Tibial nerve (tissue), 4 donors: Measurements from ENCODE around the gene SDE2. TPM values are rescaled to one million over a fixed set of nuclear protein-coding genes. Genes with fewer than 3 reads are reported as not detected.
"Not testable (repeated sequence)": the region's sequence is repeated elsewhere in the genome, so short reads cannot be mapped to it uniquely, and the experiment has no call there.

Experiments used
- DNase-seq, 2 donors: peaks; one replicate each; pipeline ENCODE4 v3.0.0-alpha.2; 2019; ENCODE audit warnings: low spot score in 2 of 2
- H3K27ac ChIP-seq, 4 donors: fragments of 200-600 bp; sonication (generic) in 3 of 4; one replicate each; pipeline ENCODE4 v1.5.1; 2017 to 2019; ENCODE audit warnings: mild to moderate bottlenecking in 1 of 4
- H3K27me3 ChIP-seq, 2 donors: fragments of 200-600 bp; sonication (generic) in 1 of 2; one replicate each; pipeline versions ENCODE4 v1.5.1 to v1.6.0; 2017 to 2019
- H3K36me3 ChIP-seq, 3 donors: fragments of 200-600 bp; sonication (generic); one replicate each; pipeline ENCODE4 v1.5.1; 2018 to 2019
- H3K4me1 ChIP-seq, 4 donors: fragments of 200-600 bp; sonication (generic) in 3 of 4; one replicate each; pipeline ENCODE4 v1.5.1; 2017 to 2019
- H3K4me3 ChIP-seq, 4 donors: fragments of 200-600 bp; sonication (generic) in 3 of 4; one replicate each; pipeline ENCODE4 v1.5.1; 2017 to 2019; ENCODE audit warnings: mild to moderate bottlenecking in 1 of 4, moderate library complexity in 1 of 4
- H3K9me3 ChIP-seq, 4 donors: fragments of 200-600 bp; sonication (generic) in 3 of 4; one replicate each; pipeline ENCODE4 v1.5.1; 2017 to 2019
- EP300 ChIP-seq, 2 donors: sonication (generic); formaldehyde crosslinking; IDR thresholded peaks; one replicate each; pipeline ENCODE4 v1.6.1; 2017; ENCODE audit warnings: antibody characterized with exemption in 2 of 2, mild to moderate bottlenecking in 1 of 2
- POLR2A ChIP-seq, 2 donors: fragments of 450-650 bp; IDR thresholded peaks; one replicate each; pipeline ENCODE4 v1.6.1; 2017; ENCODE audit warnings: antibody characterized with exemption in 2 of 2, mild to moderate bottlenecking in 2 of 2, moderate library complexity in 2 of 2
- WGBS, 2 donors: methylation state at CpG; one replicate each; pipeline ENCODE4 v1.1.5; 2018; 5-methylcytosine and 5-hydroxymethylcytosine counted together
- total RNA-seq, 4 donors: library from RNA; depleted of rRNA; stranded (reverse); fragments of >200 nt; gene quantifications; one replicate each; pipeline ENCODE4 v1.1.0, GENCODE V29; 2016
- TF ChIP-seq, protein P1 (sequence below), 5 experiments: fragments of 200-600 bp in 3 of 5; fragments of 450-650 bp in 2 of 5; sonication (generic) in 3 of 5; IDR thresholded peaks; one replicate each; pipeline ENCODE4 v1.5.1; 2016 to 2019; ENCODE audit warnings: antibody characterized with exemption in 5 of 5, mild to moderate bottlenecking in 3 of 5, moderate library complexity in 2 of 5

Gene SDE2
- total RNA-seq, 4 donors from 2014 or later = 15.0 to 27.5 (median 23.7) TPM

DNA sequence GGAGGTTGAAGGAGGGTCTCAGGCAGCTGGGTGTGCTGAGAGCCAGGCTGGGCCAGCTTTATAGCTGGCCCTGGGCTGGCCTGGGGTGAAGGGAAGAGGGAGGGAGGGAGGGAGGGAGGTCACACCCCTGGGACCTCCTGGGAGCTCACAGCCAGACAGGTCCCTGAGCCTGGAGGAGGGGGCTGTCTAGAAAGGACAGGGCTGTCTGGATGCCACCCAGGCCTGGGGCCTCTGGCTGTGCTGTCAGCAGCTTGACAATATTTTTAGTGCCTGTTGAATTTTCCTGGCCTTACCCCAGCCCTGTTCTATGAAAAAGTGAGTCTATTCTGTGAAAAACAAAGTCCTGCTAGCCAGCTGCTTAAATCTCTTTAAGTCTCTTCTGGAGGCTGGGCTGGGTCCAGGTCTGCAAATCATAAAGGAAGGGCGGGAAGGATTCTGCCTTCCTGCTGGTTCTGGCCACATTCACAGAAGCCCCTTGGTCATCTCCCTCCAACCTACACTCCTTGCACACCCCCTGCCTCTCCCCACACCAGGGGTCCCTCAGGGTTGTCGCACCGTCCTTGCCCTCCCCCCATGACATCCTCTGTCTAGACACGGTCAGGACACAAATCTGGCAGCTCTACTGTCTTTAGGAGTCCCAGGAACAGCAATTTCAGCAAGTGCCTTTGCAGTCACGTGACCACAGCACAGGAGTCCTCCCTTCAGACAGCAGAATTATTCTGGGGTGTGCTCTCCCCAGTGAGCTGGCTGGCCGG, 57.8 kb downstream of the SDE2 start, which contains the start of gene LEFTY2:
Gene LEFTY2, minus strand, starts transcription at position 34 of the 755 bp plus-strand sequence. CDS start 80 bp downstream, outside the sequence.
- Histone ChIP-seq H3K36me3 (no peaks in the 10 kb centered on the region), H3K9me3 (no peaks in the 10 kb centered on the region), H3K4me3 (no peak within 1 kb of the TSS), H3K4me1 (peaks cover 0 to 10% (median 0%) of the 10 kb centered on the region in 4 donors), H3K27me3 (peaks cover 0 to 13% of the 10 kb centered on the region in 2 donors), H3K27ac (no peak within 1 kb of the TSS)
- TF ChIP-seq EP300 (IDR thresholded peaks at IDR 0.05) = no peak
- TF ChIP-seq, protein P1, sequence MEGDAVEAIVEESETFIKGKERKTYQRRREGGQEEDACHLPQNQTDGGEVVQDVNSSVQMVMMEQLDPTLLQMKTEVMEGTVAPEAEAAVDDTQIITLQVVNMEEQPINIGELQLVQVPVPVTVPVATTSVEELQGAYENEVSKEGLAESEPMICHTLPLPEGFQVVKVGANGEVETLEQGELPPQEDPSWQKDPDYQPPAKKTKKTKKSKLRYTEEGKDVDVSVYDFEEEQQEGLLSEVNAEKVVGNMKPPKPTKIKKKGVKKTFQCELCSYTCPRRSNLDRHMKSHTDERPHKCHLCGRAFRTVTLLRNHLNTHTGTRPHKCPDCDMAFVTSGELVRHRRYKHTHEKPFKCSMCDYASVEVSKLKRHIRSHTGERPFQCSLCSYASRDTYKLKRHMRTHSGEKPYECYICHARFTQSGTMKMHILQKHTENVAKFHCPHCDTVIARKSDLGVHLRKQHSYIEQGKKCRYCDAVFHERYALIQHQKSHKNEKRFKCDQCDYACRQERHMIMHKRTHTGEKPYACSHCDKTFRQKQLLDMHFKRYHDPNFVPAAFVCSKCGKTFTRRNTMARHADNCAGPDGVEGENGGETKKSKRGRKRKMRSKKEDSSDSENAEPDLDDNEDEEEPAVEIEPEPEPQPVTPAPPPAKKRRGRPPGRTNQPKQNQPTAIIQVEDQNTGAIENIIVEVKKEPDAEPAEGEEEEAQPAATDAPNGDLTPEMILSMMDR (IDR thresholded peaks at IDR 0.05) = no peak
- no peak for TF ChIP-seq POLR2A (IDR thresholded peaks at IDR 0.05)
- WGBS, 2 donors = 54 to 62% methylated on average over 5 to 6 of the region's 6 CpGs
- no peak for DNase-seq

DNA sequence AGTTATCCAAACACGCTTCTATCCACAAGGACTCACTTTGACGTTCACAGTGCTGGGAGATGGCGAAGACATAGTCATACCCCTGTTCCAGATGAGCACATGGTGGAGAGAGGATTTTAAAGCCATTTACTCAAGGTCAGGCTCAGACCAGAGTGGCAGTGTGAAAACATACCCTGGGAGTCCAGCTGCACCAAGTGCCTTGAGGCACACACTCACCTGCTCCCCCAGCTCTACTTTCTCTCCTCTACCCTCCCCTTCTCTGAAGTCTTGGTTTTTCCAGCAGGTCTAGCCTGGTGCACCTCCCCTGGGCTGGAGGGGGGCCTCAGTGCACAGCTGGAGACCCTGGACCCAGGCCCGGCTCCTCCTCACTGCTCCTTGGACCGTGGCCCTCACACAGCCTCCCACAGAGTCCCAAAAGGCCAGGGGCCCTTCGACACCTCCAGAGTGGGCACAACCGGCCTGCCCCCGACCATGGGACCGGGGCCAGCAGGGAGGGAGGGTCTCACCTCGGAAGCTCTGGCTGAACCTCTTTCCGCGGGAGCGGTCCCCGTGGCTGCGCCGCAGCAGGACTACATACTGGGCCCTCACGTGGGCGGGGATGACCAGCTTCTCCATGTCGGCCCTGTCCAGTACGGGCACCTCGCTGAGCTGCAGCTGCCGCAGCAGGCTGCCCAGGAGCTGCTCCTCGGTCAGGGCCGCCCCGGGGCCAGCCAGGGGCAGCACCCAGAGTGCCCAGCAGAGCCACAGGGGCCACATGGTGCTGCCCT, 58.6 kb downstream of the SDE2 start:
- Histone ChIP-seq H3K36me3 (no peaks in the 10 kb centered on the region), H3K4me1 (peaks cover 0 to 10% (median 0%) of the 10 kb centered on the region in 4 donors), H3K4me3 (no peak overlapping the region), H3K27ac (no peak overlapping the region), H3K9me3 (no peaks in the 10 kb centered on the region), H3K27me3 (peaks cover 0 to 13% of the 10 kb centered on the region in 2 donors)
- TF ChIP-seq EP300 (IDR thresholded peaks at IDR 0.05) (no peak), POLR2A (IDR thresholded peaks at IDR 0.05) (no peak)
- TF ChIP-seq, protein P1 (IDR thresholded peaks at IDR 0.05) = no peak
- no peak for DNase-seq
- 65 to 71% methylated on average over 6 to 21 of the region's 25 CpGs for WGBS, 2 donors

- 66 to 100% methylated on average over 1 to 8 of the region's 8 CpGs for WGBS, 2 donors
- Histone ChIP-seq H3K4me1 (peaks cover 0 to 10% (median 0%) of the 10 kb centered on the region in 4 donors), H3K27me3 (peaks cover 0 to 13% of the 10 kb centered on the region in 2 donors)
- not testable (repeated sequence) for H3K9me3 ChIP-seq, H3K36me3 ChIP-seq, H3K4me3 ChIP-seq, DNase-seq, H3K27ac ChIP-seq
Measured at GRCh38 chr1:225939939-225940310, 59.2 kb downstream of the SDE2 start.

DNA sequence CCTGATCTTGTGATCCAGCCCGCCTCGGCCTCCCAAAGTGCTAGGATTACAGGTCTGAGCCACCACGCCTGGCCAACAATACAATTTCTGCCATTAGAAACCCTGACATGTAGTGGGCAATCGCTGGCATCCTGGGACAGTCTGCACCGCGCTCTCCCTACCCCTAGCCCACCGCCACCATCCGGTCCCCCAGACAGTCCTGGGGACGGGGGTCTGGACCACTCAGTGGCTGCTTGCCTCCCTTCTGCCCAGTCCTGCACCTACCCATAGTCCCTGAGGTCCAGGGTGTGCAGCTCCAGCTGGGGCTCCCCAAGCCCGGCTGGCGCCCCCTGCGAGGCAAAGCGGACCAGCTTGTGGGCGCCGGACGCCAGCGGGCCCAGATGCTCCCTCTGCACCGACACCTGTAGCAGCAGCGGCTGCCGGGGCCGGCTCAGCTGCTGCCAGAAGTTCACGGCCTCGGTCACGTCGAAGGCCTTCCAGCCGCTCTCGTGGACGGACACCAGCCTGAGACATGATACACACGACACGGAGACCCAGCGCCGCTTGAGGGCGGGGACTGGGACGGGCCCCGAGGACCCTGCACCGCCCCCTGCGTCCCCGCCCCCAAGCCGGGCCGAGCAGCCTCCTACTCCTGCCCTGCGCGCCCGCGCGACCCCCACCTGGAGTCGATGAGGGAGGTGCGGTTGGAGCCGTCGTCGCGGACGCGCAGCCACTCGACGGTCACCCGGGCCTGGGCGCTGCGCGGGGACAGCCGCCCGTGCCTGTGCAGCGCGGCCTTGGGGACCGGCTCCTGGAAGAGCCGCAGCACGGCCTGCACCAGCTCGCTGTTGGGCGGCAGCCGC, 59.8 kb downstream of the SDE2 start:
- DNase-seq, H3K27ac ChIP-seq, H3K9me3 ChIP-seq, H3K36me3 ChIP-seq, H3K4me3 ChIP-seq: not testable (repeated sequence)
- H3K27me3 ChIP-seq = peaks cover 0 to 13% of the 10 kb centered on the region in 2 donors
- H3K4me1 ChIP-seq = peaks cover 0 to 10% (median 0%) of the 10 kb centered on the region in 4 donors
- WGBS, 2 donors = 34 to 71% methylated on average over 14 to 58 of the region's 69 CpGs

DNA sequence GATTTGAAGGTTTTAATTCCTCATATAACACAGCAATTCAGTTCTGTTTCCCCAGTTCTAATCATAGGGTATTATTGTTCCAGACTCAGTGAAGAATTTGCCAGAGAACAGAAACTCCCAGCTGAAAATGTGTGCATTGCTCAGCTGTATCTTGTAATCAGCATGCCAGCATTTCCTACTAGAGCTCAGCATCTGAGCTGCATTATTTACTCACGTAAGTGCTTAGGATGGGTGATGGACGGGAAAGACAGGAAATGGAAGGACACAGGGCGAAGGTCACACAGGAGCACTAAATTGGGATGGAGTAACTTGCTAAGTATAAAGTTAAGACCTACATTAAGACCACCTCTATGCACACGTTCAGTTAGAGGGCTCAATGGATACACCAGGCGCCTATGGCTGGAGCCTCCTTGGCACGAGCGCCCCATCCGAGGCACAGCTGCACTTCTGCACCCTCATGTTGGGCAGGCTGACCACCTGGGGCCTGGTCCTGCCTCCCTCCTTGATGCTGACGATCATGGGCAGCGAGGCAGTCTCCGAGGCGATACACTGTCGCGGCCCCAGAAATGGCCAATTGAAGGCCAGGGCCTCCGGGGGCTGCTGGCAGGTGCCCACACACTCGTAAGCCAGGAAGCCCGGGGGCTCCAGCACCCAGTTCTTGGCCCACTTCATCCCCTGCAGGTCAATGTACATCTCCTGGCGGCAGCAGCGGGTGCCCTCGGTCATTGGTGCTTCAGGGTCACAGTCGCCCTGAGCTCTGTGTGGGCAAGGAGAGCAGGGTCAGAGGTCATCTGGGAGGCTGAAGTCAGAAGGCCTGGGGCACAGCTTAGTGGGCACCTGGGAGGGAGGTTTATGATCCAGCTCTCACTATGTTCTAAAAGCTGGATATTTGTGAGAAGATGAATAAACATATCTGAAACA, 61.8 kb downstream of the SDE2 start:
- 88 to 92% methylated on average over 17 to 20 of the region's 21 CpGs for WGBS, 2 donors

More for the DNA sequence above, 61.8 kb downstream of the SDE2 start:
- Histone ChIP-seq H3K9me3 (no peaks in the 10 kb centered on the region), H3K4me3 (no peak overlapping the region), H3K4me1 (peaks cover 0 to 10% (median 0%) of the 10 kb centered on the region in 4 donors), H3K27ac (no peak overlapping the region), H3K27me3 (peaks cover 0 to 13% of the 10 kb centered on the region in 2 donors), H3K36me3 (no peaks in the 10 kb centered on the region)
- TF ChIP-seq, protein P1 (IDR thresholded peaks at IDR 0.05) = no peak
- TF ChIP-seq POLR2A (IDR thresholded peaks at IDR 0.05) = no peak
- TF ChIP-seq EP300 (IDR thresholded peaks at IDR 0.05) = no peak
- no peak for DNase-seq
